GM12878 (cell line): ENCODE measurements around the gene OPRPN. TPM values are rescaled to one million over a fixed set of nuclear protein-coding genes. Genes with fewer than 3 reads are reported as not detected.

Experiments used
- ATAC-seq: fragments of 200-7000 bp; cut with Tn5 transposase; 3 replicates; pipeline ENCODE4 v1.9.1; 2020; ENCODE audit warnings: mild to moderate bottlenecking, moderate library complexity
- BruUV-seq: library from RNA; stranded (reverse); fragments of 400-500 nt; replicated peaks from 2 replicates; lab custom pipeline; 2021; lab: Mats Ljungman, UMichigan
- CTCF ChIA-PET: fragments of 300-600 bp; sonication (Branson Sonifier 250); formaldehyde crosslinking; extraction: SDS; loops from one replicate; lab custom pipeline; 2021; ENCODE audit warnings: inconsistent platforms; lab: Yijun Ruan, JAX
- POLR2A ChIA-PET: fragments of 350-600 bp; formaldehyde crosslinking; extraction: SDS; loops from one replicate; lab custom pipeline; 2021; ENCODE audit warnings: inconsistent platforms; lab: Charles Lee
- RAD21 ChIA-PET: fragments of 300-600 bp; sonication (Branson Sonifier 250); formaldehyde crosslinking; loops from one replicate; lab custom pipeline; 2023; ENCODE audit warnings: antibody characterized with exemption; ENCODE audit not compliant: unreplicated experiment; lab: Charles Lee
- SMC1A ChIA-PET: fragments of 300-600 bp; sonication (Branson Sonifier 250); formaldehyde crosslinking; loops from one replicate; lab custom pipeline; 2023; ENCODE audit not compliant: unreplicated experiment, uncharacterized antibody; lab: Charles Lee
- DNase-seq: peaks from one replicate; pipeline ENCODE4 v3.0.0-alpha.2; 2011; ENCODE audit warnings: low read depth, low spot score
- FAIRE-seq: peaks from 3 replicates; lab custom pipeline; 2011; peaks lifted over from hg19 to GRCh38; lab: Jason Lieb, UNC
- H2AFZ ChIP-seq: 2 replicates; pipeline ENCODE4 v1.6.0; 2011; ENCODE audit warnings: low read depth, low read length, control low read depth; ENCODE audit not compliant: control insufficient read depth
- H3K27ac ChIP-seq: 2 replicates; pipeline ENCODE4 v1.5.1; 2011; ENCODE audit warnings: control low read depth; ENCODE audit not compliant: control insufficient read depth, insufficient read depth
- H3K27me3 ChIP-seq, 2 experiments: replicated peaks in 1 of 2; 2 replicates each; pipeline versions ENCODE4 v1.6.0 to v1.6.1; 2011; ENCODE audit warnings: low read length in 1 of 2; ENCODE audit not compliant: control insufficient read depth in 2 of 2, insufficient read depth in 2 of 2
- H3K36me3 ChIP-seq, 2 experiments: 2 replicates each; pipeline ENCODE4 v1.5.1; 2011; ENCODE audit warnings: low read length in 1 of 2; ENCODE audit not compliant: control insufficient read depth in 2 of 2, insufficient read depth in 2 of 2
- H3K4me1 ChIP-seq: 2 replicates; pipeline ENCODE4 v1.6.1; 2011; ENCODE audit warnings: mild to moderate bottlenecking, low read length, moderate library complexity, mixed read lengths; ENCODE audit not compliant: control insufficient read depth, insufficient read depth
- H3K4me2 ChIP-seq: 2 replicates; pipeline ENCODE4 v1.6.0; 2011; ENCODE audit warnings: control low read depth; ENCODE audit not compliant: control insufficient read depth, insufficient read depth
- H3K4me3 ChIP-seq: fragments of 200-600 bp; sonication (generic); 2 replicates; pipeline ENCODE4 v1.5.1; 2016
- H3K79me2 ChIP-seq: 2 replicates; pipeline ENCODE4 v1.6.0; 2011; ENCODE audit warnings: low read length; ENCODE audit not compliant: control insufficient read depth, insufficient read depth
- H3K9ac ChIP-seq: 2 replicates; pipeline ENCODE4 v1.8.0; 2011; ENCODE audit warnings: low read length, control low read depth, mixed read lengths; ENCODE audit not compliant: control insufficient read depth, insufficient read depth
- H3K9me3 ChIP-seq: replicated peaks from 3 replicates; pipeline ENCODE4 v1.5.1; 2011; ENCODE audit warnings: mild to moderate bottlenecking, low read length; ENCODE audit not compliant: control insufficient read depth, insufficient read depth
- H4K20me1 ChIP-seq: 2 replicates; pipeline ENCODE4 v1.6.0; 2011; ENCODE audit not compliant: control insufficient read depth, insufficient read depth
- ATF3 ChIP-seq: IDR thresholded peaks from 2 replicates; pipeline ENCODE4 v1.6.1; 2011; ENCODE audit warnings: low read depth, mild to moderate bottlenecking, low read length, moderate library complexity, borderline replicate concordance; ENCODE audit errors: extremely low read depth
- BCL3 ChIP-seq: IDR thresholded peaks from 2 replicates; pipeline ENCODE4 v1.6.1; 2011; ENCODE audit warnings: borderline replicate concordance, low read depth, mild to moderate bottlenecking, moderate library complexity, low read length; ENCODE audit not compliant: insufficient read depth, poor library complexity, severe bottlenecking
- EGR1 ChIP-seq, 2 experiments: IDR thresholded peaks; 1 replicate in 1 of 2; 2 replicates in 1 of 2; pipeline ENCODE4 v1.6.1; 2011 to 2012; ENCODE audit warnings: low read depth in 2 of 2, low read length in 2 of 2, borderline replicate concordance in 1 of 2, mild to moderate bottlenecking in 1 of 2, moderate library complexity in 1 of 2
- ETV6 ChIP-seq, 2 experiments: fragments of 450-650 bp in 1 of 2; IDR thresholded peaks in 1 of 2; conservative IDR thresholded peaks in 1 of 2; 2 replicates each; pipeline ENCODE4 v1.6.1; 2014; ENCODE audit warnings: antibody characterized with exemption in 1 of 2, borderline replicate concordance in 1 of 2, low read depth in 1 of 2, mild to moderate bottlenecking in 1 of 2, moderate library complexity in 1 of 2
- HDAC6 ChIP-seq: fragments of 200-600 bp; sonication (generic); IDR thresholded peaks from one replicate; pipeline ENCODE4 v1.8.0; 2017; ENCODE audit warnings: antibody characterized with exemption; ENCODE audit not compliant: unreplicated experiment
- JUND ChIP-seq: IDR thresholded peaks from 2 replicates; pipeline ENCODE4 v1.6.1; 2012; ENCODE audit warnings: low read depth, mild to moderate bottlenecking, low read length, improper control_type of control experiment, moderate library complexity
- SIX5 ChIP-seq: IDR thresholded peaks from 2 replicates; pipeline ENCODE4 v1.6.1; 2011; ENCODE audit warnings: mild to moderate bottlenecking, low read depth, low read length, moderate library complexity; ENCODE audit not compliant: severe bottlenecking
- SUPT20H ChIP-seq: IDR thresholded peaks from 2 replicates; pipeline ENCODE4 v1.6.1; 2011; ENCODE audit warnings: low read depth, mild to moderate bottlenecking, low read length, moderate library complexity, borderline replicate concordance; ENCODE audit not compliant: control insufficient read depth
- ZNF274 ChIP-seq: IDR thresholded peaks from one replicate; pipeline ENCODE4 v1.8.0; 2011; ENCODE audit not compliant: insufficient read length, insufficient read depth
- WGBS: methylation state at CpG from one replicate; pipeline ENCODE4 v1.1.6; 2016; ENCODE audit warnings: low lambda C conversion rate; ENCODE audit not compliant: insufficient replicate concordance, insufficient coverage; ENCODE audit errors: missing lambda C conversion rate; 5-methylcytosine and 5-hydroxymethylcytosine counted together
- in situ Hi-C: fragments of 300-500 bp; cut with MboI; formaldehyde crosslinking; loops from 9 replicates; pipeline ENCODE4 v1.14.3; 2018; ENCODE audit warnings: mixed read lengths
- intact Hi-C: fragments of 100-400 bp; cut with micrococcal nuclease; formaldehyde crosslinking; loops from one replicate; pipeline ENCODE4 v1.14.2; 2022; ENCODE audit not compliant: unreplicated experiment
- polyA plus RNA-seq, 11 experiments: library from polyadenylated mRNA; depleted of rRNA in 4 of 11; unstranded in 6 of 11; stranded (reverse) in 5 of 11; fragments of >200 nt; fragmentation: Nextera tagmentation in 4 of 11; fragmentation: Illumina TruSeq in 1 of 11; extraction: Ambion mirVana in 4 of 11; extraction: Trizol in 1 of 11; gene quantifications; 1 replicate in 1 of 11; 2 replicates in 10 of 11; pipeline versions ENCODE4 v1.2.1 to v1.2.3, GENCODE V29; 2011 to 2016; ENCODE audit warnings: inconsistent platforms in 2 of 11, missing spikeins in 2 of 11, low read depth in 1 of 11
- total RNA-seq, 4 experiments: library from RNA; depleted of rRNA in 3 of 4; stranded (reverse); fragments of >200 nt in 3 of 4; fragmentation: Illumina TruSeq in 1 of 4; extraction: Trizol in 1 of 4; gene quantifications; 2 replicates each; pipeline versions ENCODE4 v1.2.1 to v1.2.3, GENCODE V29; 2013 to 2021

OPRPN gene
- total and polyA plus RNA-seq, 10 of the 15 experiments (the other 5 are each of a cell fraction or from before 2014, with no cell fraction given) = 0.16 to 0.33 TPM; not detected in 8

- RAD21 ChIA-PET = no interaction called here
- no peak for DNase-seq
- TF ChIP-seq EGR1 (IDR thresholded peaks at IDR 0.05; ENCODE audit: borderline replicate concordance in 1 of 2, low read depth in 2 of 2, low read length in 2 of 2) (no peak), ZNF274 (no peak), SIX5 (no peak), JUND (no peak), ATF3 (no peak), BCL3 (no peak), SUPT20H (no peak), ETV6 (conservative IDR thresholded peaks at IDR 0.05 in 1 of 2, IDR thresholded peaks at IDR 0.05 in 1 of 2; ENCODE audit: borderline replicate concordance in 1 of 2, low read depth in 1 of 2) (no peak), HDAC6 (no peak)
- Histone ChIP-seq H3K79me2 (no peaks in the 10 kb centered on the region), H3K9ac (no peak overlapping the region), H4K20me1 (no peaks in the 10 kb centered on the region), H3K4me1 (no peaks in the 10 kb centered on the region), H3K36me3 (no peaks in the 10 kb centered on the region), H3K9me3 (no peaks in the 10 kb centered on the region), H3K27ac (no peak overlapping the region), H3K4me3 (no peak overlapping the region), H3K27me3 (no peaks in the 10 kb centered on the region), H3K4me2 (no peak overlapping the region), H2AFZ (no peak overlapping the region)
- CTCF ChIA-PET = no interaction called here
- no TSS peak for BruUV-seq
- POLR2A ChIA-PET = no interaction called here
- no peak for FAIRE-seq
- SMC1A ChIA-PET = no interaction called here
- intact Hi-C loops (no loop called here), in situ Hi-C loops (no loop called here)
- no peak for ATAC-seq
- WGBS = 48% methylated on average over 5 of the region's 5 CpGs
Observed at GRCh38 chr4:70443329-70443728, 45.6 kb downstream of the OPRPN start.
